WTC11 (cell line): Measurements from ENCODE around the gene VEZT. TPM values are rescaled to one million over a fixed set of nuclear protein-coding genes. Genes with fewer than 3 reads are reported as not detected.

Source experiments
- ATAC-seq: fragments of 200-7000 bp; cut with Tn5 transposase; 2 replicates; pipeline ENCODE4 v1.10.0; 2021; ENCODE audit warnings: mild to moderate bottlenecking, moderate library complexity
- CTCF ChIA-PET: fragments of 300-600 bp; sonication (Branson Sonifier 250); formaldehyde crosslinking; loops from one replicate; lab custom pipeline; 2021; ENCODE audit warnings: antibody characterized with exemption; lab: Charles Lee
- POLR2A ChIA-PET: fragments of 350-600 bp; sonication (Branson Sonifier 250); formaldehyde crosslinking; loops from one replicate; lab custom pipeline; 2021; ENCODE audit warnings: antibody characterized with exemption; lab: Charles Lee
- DNase-seq: peaks from one replicate; pipeline ENCODE4 v3.0.0; 2021; ENCODE audit warnings: low spot score
- H3K27ac Mint-ChIP-seq: 2 replicates; pipeline ENCODE4 v1.8.0; 2021; ENCODE audit warnings: mixed read lengths
- H3K27me3 Mint-ChIP-seq: 2 replicates; pipeline ENCODE4 v1.8.0; 2021; ENCODE audit warnings: low read depth, mild to moderate bottlenecking, moderate library complexity, mixed read lengths
- H3K36me3 Mint-ChIP-seq: 2 replicates; pipeline ENCODE4 v1.8.0; 2021; ENCODE audit warnings: mixed read lengths
- H3K4me1 Mint-ChIP-seq: 2 replicates; pipeline ENCODE4 v1.8.0; 2022; ENCODE audit warnings: mixed read lengths
- H3K4me3 Mint-ChIP-seq: 2 replicates; pipeline ENCODE4 v1.8.0; 2021; ENCODE audit warnings: mild to moderate bottlenecking, moderate library complexity, mixed read lengths
- H3K9me3 Mint-ChIP-seq: 2 replicates; pipeline ENCODE4 v1.8.0; 2021; ENCODE audit warnings: mixed read lengths
- AR ChIP-seq: fragments of 250-450 bp; sonication (Bioruptor Pico); IDR thresholded peaks from 2 replicates; pipeline ENCODE4 v1.9.0; 2021; ENCODE audit warnings: mild to moderate bottlenecking
- ATF2 ChIP-seq: sonication (generic); formaldehyde crosslinking; IDR thresholded peaks from 2 replicates; pipeline ENCODE4 v1.8.1; 2022; ENCODE audit warnings: low read depth, missing genetic modification reagents, borderline replicate concordance
- CBFB ChIP-seq: sonication (generic); formaldehyde crosslinking; IDR thresholded peaks from 2 replicates; pipeline ENCODE4 v1.8.1; 2022; ENCODE audit warnings: mild to moderate bottlenecking, low read depth, missing genetic modification reagents
- CDX4 ChIP-seq: fragments of 250-450 bp; sonication (Bioruptor Pico); IDR thresholded peaks from 2 replicates; pipeline ENCODE4 v1.9.0; 2021; ENCODE audit warnings: moderate library complexity, mild to moderate bottlenecking, inconsistent platforms, borderline replicate concordance
- CREM ChIP-seq: sonication (generic); formaldehyde crosslinking; IDR thresholded peaks from 2 replicates; pipeline ENCODE4 v1.8.1; 2022; ENCODE audit warnings: mild to moderate bottlenecking, missing genetic modification reagents, moderate library complexity
- E2F5 ChIP-seq: sonication (generic); formaldehyde crosslinking; IDR thresholded peaks from 2 replicates; pipeline ENCODE4 v1.8.1; 2022; ENCODE audit warnings: mild to moderate bottlenecking, moderate library complexity, missing genetic modification reagents
- ESRRA ChIP-seq: sonication (generic); formaldehyde crosslinking; IDR thresholded peaks from 2 replicates; pipeline ENCODE4 v1.8.1; 2022; ENCODE audit warnings: mild to moderate bottlenecking, missing genetic modification reagents, borderline replicate concordance
- IRF1 ChIP-seq: sonication (generic); formaldehyde crosslinking; IDR thresholded peaks from 2 replicates; pipeline ENCODE4 v1.8.0; 2023; ENCODE audit warnings: missing genetic modification reagents
- MYBL2 ChIP-seq: sonication (generic); formaldehyde crosslinking; IDR thresholded peaks from 2 replicates; pipeline ENCODE4 v1.8.1; 2023; ENCODE audit warnings: mild to moderate bottlenecking, moderate library complexity, missing genetic modification reagents
- NR1H2 ChIP-seq: sonication (generic); formaldehyde crosslinking; IDR thresholded peaks from 2 replicates; pipeline ENCODE4 v1.9.0; 2021; ENCODE audit warnings: mild to moderate bottlenecking, moderate library complexity, missing genetic modification reagents
- PRRX2 ChIP-seq: fragments of 250-450 bp; sonication (Bioruptor Pico); IDR thresholded peaks from 2 replicates; pipeline ENCODE4 v1.8.0; 2021; ENCODE audit warnings: mild to moderate bottlenecking
- TCF7 ChIP-seq: sonication (generic); formaldehyde crosslinking; IDR thresholded peaks from 2 replicates; pipeline ENCODE4 v1.8.0; 2022; ENCODE audit warnings: mild to moderate bottlenecking, low read depth, missing genetic modification reagents, moderate library complexity
- TEAD4 ChIP-seq: sonication (generic); formaldehyde crosslinking; IDR thresholded peaks from 2 replicates; pipeline ENCODE4 v1.8.0; 2022; ENCODE audit warnings: mild to moderate bottlenecking, missing genetic modification reagents
- TP53 ChIP-seq: sonication (generic); formaldehyde crosslinking; IDR thresholded peaks from 2 replicates; pipeline ENCODE4 v1.8.1; 2023; ENCODE audit warnings: mild to moderate bottlenecking, missing genetic modification reagents
- ZNF281 ChIP-seq: sonication (generic); formaldehyde crosslinking; IDR thresholded peaks from 2 replicates; pipeline ENCODE4 v1.8.0; 2023; ENCODE audit warnings: mild to moderate bottlenecking, missing genetic modification reagents
- ZNF317 ChIP-seq: sonication (generic); formaldehyde crosslinking; IDR thresholded peaks from 2 replicates; pipeline ENCODE4 v1.8.1; 2023; ENCODE audit warnings: low read depth, mild to moderate bottlenecking, moderate library complexity, missing genetic modification reagents, borderline replicate concordance
- ZNF423 ChIP-seq: fragments of 250-450 bp; sonication (Bioruptor Pico); IDR thresholded peaks from 2 replicates; pipeline ENCODE4 v2.1.2; 2022; ENCODE audit warnings: mild to moderate bottlenecking, moderate library complexity
- ZNF425 ChIP-seq: fragments of 250-450 bp; sonication (Bioruptor Pico); conservative IDR thresholded peaks from 2 replicates; pipeline ENCODE4 v1.9.0; 2021; ENCODE audit warnings: mild to moderate bottlenecking
- ZNF512 ChIP-seq: sonication (generic); formaldehyde crosslinking; IDR thresholded peaks from 2 replicates; pipeline ENCODE4 v1.8.1; 2022; ENCODE audit warnings: missing genetic modification reagents, borderline replicate concordance
- ZNF671 ChIP-seq: fragments of 250-450 bp; sonication (Bioruptor Pico); IDR thresholded peaks from 2 replicates; pipeline ENCODE4 v1.8.0; 2021; ENCODE audit warnings: mild to moderate bottlenecking
- total RNA-seq: library from RNA; stranded (reverse); gene quantifications from 3 replicates; pipeline ENCODE4 v1.2.3, GENCODE V29; 2021

The VEZT gene
- total RNA-seq, 1 experiment from 2014 or later = 54.5 TPM

- TF ChIP-seq AR (CRISPR knock-in tag) (no peak), ZNF671 (CRISPR knock-in tag) (no peak), ZNF425 (CRISPR knock-in tag) (no peak)
Measured at GRCh38 chr12:95181103-95181502, 36.5 kb upstream of the VEZT start (continued).

- peaks cover 14% of the 10 kb centered on the region for H3K4me1 Mint-ChIP-seq
- H3K4me3 Mint-ChIP-seq = no peak overlapping the region
- H3K9me3 Mint-ChIP-seq = no peaks in the 10 kb centered on the region
- H3K27me3 Mint-ChIP-seq = no peaks in the 10 kb centered on the region
- ATAC-seq (peak; percentile 69), DNase-seq (no peak)
- TF ChIP-seq MYBL2 (CRISPR knock-in tag) (0 out of 2 replicates have a peak, but pooled peaks have one; percentile 28), E2F5 (CRISPR knock-in tag) (no peak)
- H3K27ac Mint-ChIP-seq = peak overlapping the region; percentile 70
- POLR2A ChIA-PET = no interaction called here
- CTCF ChIA-PET = no interaction called here
- peaks cover 4% of the 10 kb centered on the region; the same call in 1 of the 2 replicates for H3K36me3 Mint-ChIP-seq
Measured at GRCh38 chr12:95182868-95183415, 34.7 kb upstream of the VEZT start.

GRCh38 chr12:95184121-95184520 lies 33.5 kb upstream of the VEZT start:
- POLR2A ChIA-PET = no interaction called here
- peaks cover 4% of the 10 kb centered on the region; the same call in 1 of the 2 replicates for H3K36me3 Mint-ChIP-seq
- TF ChIP-seq IRF1 (CRISPR knock-in tag) = no peak
- TF ChIP-seq PRRX2 = no peak
- no peak for TF ChIP-seq NR1H2
- no peak for TF ChIP-seq ZNF512 (CRISPR knock-in tag)
- no peak for TF ChIP-seq ZNF281 (CRISPR knock-in tag)
- no peak for TF ChIP-seq ESRRA (CRISPR knock-in tag)
- TF ChIP-seq ZNF317 (CRISPR knock-in tag) = no peak
- TF ChIP-seq CREM (CRISPR knock-in tag) = no peak
- TF ChIP-seq TCF7 (CRISPR knock-in tag) = no peak
- no peak for TF ChIP-seq TP53 (CRISPR knock-in tag)
- no peak for TF ChIP-seq TEAD4 (CRISPR knock-in tag)
- no peak for TF ChIP-seq ATF2
- no peak for TF ChIP-seq CDX4 (CRISPR knock-in tag)
- no peak for TF ChIP-seq ZNF423 (CRISPR knock-in tag)
- no peak for TF ChIP-seq CBFB (CRISPR knock-in tag)

More at GRCh38 chr12:95184121-95184520, 33.5 kb upstream of the VEZT start:
- Mint-ChIP-seq H3K4me3 (no peak overlapping the region), H3K27me3 (no peaks in the 10 kb centered on the region), H3K4me1 (peaks cover 23% of the 10 kb centered on the region), H3K9me3 (no peaks in the 10 kb centered on the region), H3K27ac (no peak overlapping the region)
- DNase-seq (no peak), ATAC-seq (no peak)
- CTCF ChIA-PET = no interaction called here
